NK-92 treated with Interleukin-12 subunit alpha and Interleukin-12 subunit beta, amount 100 ng/mL, for 24 hours (cell line): ENCODE results near the gene APBB1IP.
"Not testable (repeated sequence)": the region's sequence is repeated elsewhere in the genome, so short reads cannot be mapped to it uniquely, and the experiment has no call there.

Experiments used
- DNase-seq: peaks from one replicate; lab custom pipeline; 2025; lab: John Stamatoyannopoulos, UW

The APBB1IP gene

GRCh38 chr10:26477501-26477900, 39.4 kb downstream of the APBB1IP start:
- no peak for DNase-seq

- DNase-seq: no peak
Observed at GRCh38 chr10:26478061-26478460, 39.9 kb downstream of the APBB1IP start.

DNA sequence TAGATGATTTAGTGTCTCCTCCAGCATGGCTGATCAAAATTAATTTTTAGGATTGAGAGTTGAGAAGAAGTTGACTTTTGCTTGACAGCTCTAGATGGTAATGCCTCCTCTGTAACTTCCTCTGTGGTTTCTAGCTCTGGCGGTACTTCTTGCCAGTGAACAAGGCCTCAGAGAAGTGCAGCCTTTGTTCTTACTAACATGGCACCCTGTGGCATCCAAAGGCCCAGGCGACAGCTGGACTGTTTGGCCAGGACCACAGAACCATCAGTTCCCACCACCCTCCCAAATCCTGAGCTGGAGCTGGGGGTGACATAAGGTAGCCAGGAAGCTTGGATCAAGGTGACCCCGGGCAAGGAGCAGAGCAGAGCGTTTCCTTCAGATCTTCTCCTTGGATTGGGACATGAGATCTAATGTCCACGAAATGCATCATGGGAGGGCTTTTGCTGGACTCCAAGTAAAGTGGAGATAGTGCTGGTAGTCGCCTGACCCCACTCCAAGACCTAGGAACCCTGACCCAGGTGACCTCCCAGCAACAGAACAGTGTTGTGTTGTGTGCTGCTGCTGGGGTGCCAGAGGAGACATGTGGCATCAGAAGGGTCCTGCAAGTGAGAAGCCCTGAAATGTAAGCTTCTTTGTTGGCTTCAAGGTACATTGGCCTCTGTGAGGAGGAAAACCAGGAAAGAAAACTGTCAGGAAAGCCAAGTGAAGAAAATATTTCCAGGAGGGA, 41.8 kb downstream of the APBB1IP start:
- no peak for DNase-seq

- no peak for DNase-seq
Observed at GRCh38 chr10:26481315-26481692, 43.2 kb downstream of the APBB1IP start.

- no peak for DNase-seq
Observed at GRCh38 chr10:26481914-26482550, 43.9 kb downstream of the APBB1IP start.

DNA sequence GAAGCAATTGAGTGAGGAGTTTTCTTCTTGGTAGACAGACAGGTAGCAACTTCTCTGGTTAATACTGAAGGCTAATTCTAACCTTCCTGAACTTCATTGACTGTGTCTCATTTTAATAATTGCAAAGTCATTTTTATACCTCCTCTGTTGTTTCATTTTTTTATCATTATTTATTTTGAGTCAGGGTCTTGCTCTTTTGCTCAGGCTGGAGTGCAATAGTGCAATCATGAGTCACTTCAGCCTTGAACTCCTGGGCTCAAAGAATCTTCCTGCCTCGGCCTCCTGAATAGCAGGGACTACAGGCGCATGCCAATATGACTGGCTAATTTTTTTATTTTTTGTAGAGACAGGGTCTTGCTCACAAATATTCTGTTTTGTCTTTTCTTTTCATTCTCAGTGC, 45.4 kb downstream of the APBB1IP start:
- DNase-seq: no peak

DNA sequence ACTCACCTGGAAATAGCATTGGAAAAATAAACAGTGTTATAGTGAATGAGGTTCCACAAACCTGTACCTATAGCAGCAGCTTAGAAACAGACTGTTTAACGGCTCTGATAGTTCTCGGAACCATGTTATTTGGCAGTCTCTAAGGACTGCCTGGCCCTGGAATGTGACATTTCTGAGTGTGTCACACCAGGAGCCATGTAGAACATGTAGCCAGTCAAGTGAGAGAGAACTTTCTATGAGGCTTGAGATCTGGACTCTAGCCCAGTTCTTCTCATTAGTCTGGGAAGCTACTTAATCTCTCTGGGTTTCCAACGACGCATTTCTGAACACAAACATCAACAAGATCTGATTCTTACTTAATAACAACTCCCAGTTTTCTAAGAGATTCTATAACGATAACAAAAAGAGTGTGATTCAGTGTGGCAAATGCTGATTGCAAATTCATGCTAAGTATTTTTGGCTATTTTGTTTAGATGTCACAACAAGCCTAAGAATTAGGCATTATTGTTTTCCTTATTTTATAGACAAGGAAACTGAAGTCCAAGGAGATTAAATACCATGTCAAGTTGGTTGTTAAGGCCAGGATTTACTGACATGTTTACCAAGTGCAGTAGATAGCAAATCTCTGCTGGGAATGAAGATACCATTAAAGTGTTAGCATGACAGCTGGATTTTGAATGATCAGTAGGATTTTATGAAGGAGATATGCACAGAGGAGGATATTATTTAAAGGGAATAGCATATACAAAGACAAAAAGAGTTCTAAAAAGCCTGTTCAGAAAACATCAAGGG, 47.2 kb downstream of the APBB1IP start:
- no peak for DNase-seq

DNA sequence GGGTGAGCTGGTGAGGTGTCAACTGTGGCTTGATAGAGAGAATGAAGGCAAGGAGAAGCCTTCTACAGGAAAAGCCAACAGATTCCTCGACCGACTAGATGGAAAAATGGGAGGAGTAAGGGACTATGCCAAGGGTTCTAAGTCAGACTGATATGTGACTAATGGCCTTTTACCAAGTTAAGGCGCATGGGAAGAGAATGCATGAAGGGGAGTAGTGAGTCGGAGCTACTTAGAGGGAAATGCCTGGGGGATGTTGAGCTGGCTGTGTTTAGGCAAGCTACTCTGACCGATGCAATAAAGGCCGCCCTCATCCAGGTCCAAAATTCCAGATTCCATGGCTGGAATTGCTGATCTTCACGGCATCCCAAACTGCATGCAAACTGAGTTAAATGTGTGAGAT, 48.2 kb downstream of the APBB1IP start:
- no peak for DNase-seq

GRCh38 chr10:26486990-26487850, 49.1 kb downstream of the APBB1IP start:
- DNase-seq: no peak

DNA sequence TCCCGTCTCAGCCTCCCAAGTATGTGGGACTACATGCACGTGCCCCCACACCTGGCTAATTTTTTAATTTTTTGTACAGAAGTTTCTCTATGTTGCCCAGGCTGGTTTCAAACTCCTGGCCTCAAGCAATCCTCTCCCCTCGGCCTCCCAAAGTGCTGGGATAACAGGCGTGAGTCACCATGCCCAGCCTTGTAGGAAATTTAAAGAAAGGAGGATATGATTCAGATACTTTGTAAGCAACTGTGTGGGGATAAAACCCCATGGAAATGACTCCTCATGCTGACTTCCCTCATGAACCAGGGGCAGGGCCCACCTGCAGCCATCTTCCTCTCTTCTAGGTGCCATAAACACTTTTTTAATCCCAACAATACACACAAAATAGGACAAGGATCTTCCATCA, 50.2 kb downstream of the APBB1IP start:
- DNase-seq: no peak

DNA sequence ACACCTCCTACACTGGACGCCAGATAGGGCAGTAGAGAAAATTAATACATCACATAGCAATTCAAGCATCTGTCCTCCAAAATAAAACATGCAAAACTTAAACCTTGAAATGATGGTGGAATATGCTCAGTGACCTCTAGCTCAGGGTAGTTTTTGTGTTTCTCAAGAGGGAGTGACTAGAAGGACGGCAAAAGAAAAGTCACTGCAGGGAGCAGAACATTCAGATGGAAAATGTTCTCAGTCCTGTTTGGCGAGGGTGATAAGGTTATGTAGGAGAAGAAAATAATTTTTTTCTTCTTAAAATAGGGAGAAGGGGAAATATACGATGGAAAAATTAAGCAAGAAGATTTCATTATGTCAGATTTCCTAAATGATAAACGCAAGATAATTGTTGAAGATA, 50.9 kb downstream of the APBB1IP start:
- no peak for DNase-seq

DNA sequence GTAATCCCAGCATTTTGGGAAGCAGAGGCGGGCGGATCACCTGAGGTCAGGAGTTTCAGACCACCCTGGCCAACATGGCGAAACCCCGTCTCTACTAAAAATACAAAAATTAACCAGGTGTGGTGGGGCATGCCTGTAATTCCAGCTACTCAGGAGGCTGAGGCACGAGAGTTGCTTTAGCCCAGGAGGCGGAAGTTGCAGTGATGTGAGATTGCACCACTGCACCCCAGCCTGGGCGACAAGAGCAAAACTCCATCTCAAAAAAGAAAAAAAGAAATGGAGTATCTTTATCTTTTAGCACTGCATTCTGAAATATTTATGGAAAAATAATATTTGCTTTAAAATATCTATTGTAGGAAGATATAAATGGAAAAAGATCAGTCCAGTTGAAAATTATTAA, 52.2 kb downstream of the APBB1IP start:
- DNase-seq: not testable (repeated sequence)

DNA sequence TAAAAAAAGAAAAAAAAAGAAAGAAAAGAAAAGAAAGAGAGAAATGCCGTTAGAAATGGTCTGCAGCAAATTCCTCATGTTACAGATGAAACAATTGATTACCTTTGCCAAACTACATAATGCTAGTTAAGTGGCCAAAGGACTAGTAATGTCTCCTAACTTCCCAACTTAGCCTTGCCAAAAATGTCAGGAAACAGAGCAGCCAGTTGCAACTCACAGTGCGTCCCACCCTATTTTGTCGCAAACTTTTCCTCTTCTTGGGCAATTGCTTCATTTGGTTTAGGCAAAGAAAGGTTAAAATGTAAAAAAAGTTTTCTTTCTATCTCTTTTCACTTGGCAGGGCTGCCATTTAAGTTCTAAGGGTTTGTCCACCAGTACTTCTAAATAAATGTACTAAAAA, 53.1 kb downstream of the APBB1IP start:
- no peak for DNase-seq

- no peak for DNase-seq
Observed at GRCh38 chr10:26491934-26492333, 53.8 kb downstream of the APBB1IP start.

GRCh38 chr10:26492725-26493124, 54.6 kb downstream of the APBB1IP start:
- DNase-seq: not testable (repeated sequence)

DNA sequence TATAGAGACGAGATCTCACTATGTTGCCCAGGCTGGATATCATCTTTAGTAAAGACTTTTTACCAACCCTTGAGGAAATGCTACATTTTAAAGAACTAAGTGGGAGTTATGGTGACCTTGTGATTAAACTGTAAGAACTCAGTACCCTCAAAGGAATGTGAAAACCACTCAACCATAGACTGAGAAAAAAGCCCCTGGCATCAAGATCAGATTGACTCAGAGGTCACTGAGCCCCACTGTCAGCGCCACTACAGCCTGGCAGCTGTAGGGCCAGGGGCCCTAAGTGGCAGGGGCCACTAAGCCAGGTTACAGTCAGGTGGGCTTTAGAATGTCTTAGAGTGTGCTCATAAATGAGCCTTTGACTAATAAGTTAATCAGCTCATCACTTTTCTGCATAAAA, 55.9 kb downstream of the APBB1IP start:
- no peak for DNase-seq

DNA sequence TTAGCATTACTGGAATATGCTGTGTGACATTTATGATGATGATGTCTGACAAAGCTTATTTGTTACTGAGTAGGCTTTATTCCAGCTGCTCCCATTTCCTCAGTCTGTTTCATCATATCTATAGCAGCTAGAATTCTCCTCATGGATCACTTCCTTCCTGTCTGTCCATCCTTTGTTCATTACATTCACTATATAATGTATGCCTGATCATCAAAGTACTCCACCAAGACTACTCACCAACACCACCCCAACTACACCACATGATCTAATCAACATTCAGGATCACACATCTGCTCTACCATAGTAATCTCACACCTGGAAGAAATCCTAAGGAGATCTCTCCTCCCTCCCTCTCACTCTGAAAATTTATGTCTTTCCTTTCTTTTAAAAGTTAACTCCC, 61.3 kb downstream of the APBB1IP start:
- DNase-seq: no peak

DNA sequence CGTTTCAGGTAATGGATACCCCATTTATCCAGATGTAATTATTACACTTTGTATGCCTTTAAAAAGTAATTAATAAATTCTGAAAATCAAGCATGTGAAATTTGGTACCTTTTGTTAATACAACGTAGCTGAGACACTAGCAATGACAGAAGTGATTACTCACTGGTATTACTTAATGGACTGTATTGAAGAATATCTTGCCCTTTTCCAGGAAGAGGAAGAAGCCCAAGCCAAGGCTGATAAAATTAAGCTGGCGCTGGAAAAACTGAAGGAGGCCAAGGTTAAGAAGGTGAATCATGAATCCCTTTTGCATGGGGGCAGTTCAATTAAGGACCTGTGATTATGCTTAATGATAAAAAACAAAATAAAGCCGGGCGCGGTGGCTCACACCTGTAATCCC, 64.8 kb downstream of the APBB1IP start:
- DNase-seq: no peak

DNA sequence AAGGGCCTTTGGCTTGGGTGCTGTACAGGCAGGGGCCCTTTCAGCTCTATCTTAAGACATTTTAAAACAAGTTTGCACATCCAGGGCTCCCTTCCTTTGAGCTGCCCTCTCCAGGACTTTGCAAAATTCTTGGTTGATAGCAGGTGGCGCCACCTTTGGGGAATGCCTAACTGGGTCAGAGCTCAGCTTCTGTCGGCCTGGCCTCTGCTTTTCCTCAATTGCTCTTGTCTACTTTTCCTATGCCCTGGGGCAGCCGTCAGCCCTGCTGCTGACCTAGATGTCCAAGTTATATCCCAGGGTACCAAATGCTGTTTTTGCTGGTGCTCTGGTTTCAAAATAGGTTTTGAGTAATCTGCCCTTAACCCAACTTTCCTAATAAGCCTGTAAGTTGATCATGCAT, 65.8 kb downstream of the APBB1IP start:
- no peak for DNase-seq

- DNase-seq: not testable (repeated sequence)
Observed at GRCh38 chr10:26504429-26504828, 66.3 kb downstream of the APBB1IP start.

DNA sequence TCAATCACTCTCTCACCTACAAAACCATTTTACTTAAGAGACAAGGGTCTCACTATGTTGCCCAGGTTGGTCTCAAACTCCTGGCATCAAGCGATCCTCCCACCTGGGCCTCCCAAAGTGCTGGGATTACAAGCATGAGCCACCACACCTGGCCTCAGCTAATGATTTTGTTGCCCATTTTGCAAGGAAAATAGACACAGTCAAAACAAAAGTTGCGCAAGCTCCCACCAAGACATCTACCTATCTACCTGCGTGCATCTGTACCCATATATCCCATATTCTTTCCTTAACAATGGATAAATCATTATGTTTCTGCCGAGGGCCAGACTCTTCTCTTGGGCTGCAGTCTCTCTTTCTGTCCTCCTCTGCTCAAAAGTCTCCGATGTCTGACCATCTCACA, 67.3 kb downstream of the APBB1IP start:
- DNase-seq: no peak

- DNase-seq: no peak
Observed at GRCh38 chr10:26506736-26507135, 68.6 kb downstream of the APBB1IP start.
